ENCODE measurements around the gene RHOF.

DNA sequence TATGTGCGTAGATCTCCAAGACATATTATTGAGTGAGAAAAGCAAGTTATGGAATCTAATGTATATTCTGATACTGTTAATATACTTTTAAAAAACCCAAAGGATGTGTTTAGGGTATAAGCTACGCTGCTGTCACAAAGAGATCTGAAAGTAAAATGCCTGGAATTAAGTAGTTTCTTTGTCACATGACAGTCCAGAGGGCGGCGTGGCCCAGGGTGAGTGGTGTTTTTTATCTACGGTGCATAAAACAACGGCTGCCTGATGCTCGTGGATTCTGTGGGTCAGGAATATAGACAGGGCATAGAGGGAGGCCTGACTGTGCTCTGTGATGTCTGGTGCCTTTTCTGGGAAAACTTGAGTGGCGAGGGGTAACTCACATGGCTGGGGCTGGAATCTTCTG lies 59.6 kb downstream of the RHOF start:
- TF ChIP-seq, protein P1, sequence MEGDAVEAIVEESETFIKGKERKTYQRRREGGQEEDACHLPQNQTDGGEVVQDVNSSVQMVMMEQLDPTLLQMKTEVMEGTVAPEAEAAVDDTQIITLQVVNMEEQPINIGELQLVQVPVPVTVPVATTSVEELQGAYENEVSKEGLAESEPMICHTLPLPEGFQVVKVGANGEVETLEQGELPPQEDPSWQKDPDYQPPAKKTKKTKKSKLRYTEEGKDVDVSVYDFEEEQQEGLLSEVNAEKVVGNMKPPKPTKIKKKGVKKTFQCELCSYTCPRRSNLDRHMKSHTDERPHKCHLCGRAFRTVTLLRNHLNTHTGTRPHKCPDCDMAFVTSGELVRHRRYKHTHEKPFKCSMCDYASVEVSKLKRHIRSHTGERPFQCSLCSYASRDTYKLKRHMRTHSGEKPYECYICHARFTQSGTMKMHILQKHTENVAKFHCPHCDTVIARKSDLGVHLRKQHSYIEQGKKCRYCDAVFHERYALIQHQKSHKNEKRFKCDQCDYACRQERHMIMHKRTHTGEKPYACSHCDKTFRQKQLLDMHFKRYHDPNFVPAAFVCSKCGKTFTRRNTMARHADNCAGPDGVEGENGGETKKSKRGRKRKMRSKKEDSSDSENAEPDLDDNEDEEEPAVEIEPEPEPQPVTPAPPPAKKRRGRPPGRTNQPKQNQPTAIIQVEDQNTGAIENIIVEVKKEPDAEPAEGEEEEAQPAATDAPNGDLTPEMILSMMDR (IDR thresholded peaks at IDR 0.05): no peak
- TF ChIP-seq POLR2AphosphoS5 (IDR thresholded peaks at IDR 0.05) (no peak), POLR2A (IDR thresholded peaks at IDR 0.05) (no peak)

Data from breast epithelium (tissue), 3 donors.